HG02642 (cell line): ENCODE data around the gene NAV2.

Source experiments
- ATAC-seq: cut with Tn5 transposase; IDR thresholded peaks from one replicate; pipeline ENCODE4 v1.9.1; 2021; ENCODE audit warnings: mild to moderate bottlenecking; ENCODE audit not compliant: unreplicated experiment, poor library complexity

Gene NAV2

GRCh38 chr11:19712281-19713195, at the start of gene NAV2:
Gene NAV2, plus strand, starts transcription at chr11:19712837. Its CDS starts 859 bp downstream, at chr11:19713696.
- peak; percentile 99 for ATAC-seq

DNA sequence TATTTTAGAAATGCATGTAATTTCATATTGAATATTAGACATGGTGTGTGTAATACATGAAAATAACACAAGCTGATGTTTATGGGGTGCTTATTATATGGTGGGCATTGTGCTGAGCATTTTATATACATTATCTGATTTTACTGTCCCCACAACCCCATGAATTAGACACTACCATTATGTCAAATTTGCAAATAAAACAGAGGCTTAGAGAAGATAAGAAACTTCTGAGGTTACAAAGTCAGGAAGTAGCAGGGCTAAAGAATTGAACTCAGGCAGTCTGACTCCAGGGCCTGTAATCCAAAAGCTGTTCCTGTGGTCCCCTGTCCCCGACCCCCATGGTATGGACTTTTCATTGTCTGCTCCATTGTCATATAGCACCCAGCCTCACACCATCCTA, 49.4 kb upstream of the NAV2 start:
- no peak for ATAC-seq

GRCh38 chr11:19664886-19665548, 47.6 kb upstream of the NAV2 start:
- no peak for ATAC-seq

DNA sequence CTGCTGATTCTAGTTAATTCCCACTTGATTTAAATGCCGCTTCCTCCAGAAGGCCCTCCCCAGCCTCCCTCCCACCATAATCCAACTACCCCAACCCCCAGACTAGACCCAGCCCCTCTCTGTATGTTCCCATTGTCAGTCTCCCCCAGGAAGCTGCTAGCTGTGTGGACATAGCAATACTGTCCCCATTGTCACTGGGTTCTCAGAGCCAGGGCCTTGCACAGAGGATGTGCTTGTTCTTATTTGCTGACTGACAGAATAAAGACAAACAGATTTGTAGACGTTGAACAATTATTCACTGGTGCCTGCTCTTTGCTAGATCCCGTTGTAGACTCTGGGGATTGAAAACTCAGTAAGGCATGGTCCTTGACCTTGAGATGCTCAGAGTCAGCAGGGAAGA, 45.7 kb upstream of the NAV2 start:
- no peak for ATAC-seq

GRCh38 chr11:19669511-19669910, 43.1 kb upstream of the NAV2 start:
- ATAC-seq = no peak

DNA sequence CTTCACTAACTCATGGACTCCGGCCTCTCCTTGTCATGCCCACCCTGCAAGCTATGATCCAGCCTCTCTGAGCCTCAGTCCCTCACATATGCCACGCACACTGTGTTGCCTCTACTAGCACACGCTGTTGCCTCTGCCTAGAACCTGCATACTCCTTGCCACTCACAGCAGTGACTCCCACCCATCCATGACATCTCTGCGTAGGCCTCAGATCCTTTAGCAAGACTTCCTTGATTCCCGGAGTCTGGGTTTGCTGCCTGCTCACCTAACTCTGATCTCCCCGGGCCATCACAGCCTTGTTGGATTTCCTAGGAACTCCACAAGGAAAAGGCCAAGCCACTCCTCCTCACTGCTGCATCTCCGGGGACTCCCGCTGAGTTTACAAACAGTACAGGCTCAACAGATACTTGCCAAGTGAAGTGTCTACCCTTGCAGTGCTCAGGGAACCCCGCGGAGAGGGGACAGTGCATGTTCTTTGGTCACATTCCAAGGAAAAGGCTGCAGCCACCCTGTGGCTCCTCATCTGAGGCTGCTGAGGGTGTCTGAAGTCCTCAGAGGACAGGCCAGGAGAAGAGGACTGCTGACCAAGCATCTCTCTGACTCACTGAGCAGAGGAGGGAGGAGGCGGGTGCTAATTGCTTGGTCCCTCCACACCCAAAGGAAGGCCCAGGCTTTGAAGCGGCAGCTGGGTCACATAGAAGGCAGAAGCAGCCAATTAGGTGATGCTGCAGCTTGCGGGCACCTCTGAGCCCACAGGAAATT, 42.4 kb upstream of the NAV2 start:
- ATAC-seq = no peak

DNA sequence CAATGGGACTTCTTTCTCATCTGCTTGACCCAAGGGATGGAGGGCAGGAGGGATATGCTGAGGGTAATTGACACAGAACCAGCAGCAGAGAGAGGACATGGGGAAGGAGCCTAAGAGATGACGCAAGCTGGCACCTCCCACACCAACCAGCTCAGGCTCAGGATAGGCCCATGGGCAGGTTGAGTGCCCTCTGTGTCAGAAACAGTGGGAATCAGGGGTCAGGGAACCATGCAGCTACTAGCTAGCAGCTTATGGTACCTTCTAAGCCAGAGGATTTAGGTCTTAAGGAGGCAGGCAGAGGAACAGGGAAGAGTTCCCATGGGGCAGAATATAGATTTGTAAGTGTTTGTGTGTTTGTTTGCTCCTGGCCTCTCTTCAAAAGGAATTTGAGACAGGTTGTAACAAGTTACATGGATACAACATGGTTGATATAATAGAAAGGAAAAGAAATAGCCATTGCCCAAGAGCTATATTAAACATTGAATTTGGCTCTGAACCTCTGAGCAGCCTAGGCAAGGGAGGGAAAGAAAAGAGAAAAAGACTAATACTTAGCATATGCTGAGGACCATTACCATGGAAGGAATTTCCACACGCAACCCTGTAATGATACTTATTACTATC, 39.9 kb upstream of the NAV2 start:
- no peak for ATAC-seq

- no peak for ATAC-seq
Measured at GRCh38 chr11:19673924-19674729, 38.5 kb upstream of the NAV2 start.

- no peak for ATAC-seq
Measured at GRCh38 chr11:19674836-19675235, 37.8 kb upstream of the NAV2 start.

DNA sequence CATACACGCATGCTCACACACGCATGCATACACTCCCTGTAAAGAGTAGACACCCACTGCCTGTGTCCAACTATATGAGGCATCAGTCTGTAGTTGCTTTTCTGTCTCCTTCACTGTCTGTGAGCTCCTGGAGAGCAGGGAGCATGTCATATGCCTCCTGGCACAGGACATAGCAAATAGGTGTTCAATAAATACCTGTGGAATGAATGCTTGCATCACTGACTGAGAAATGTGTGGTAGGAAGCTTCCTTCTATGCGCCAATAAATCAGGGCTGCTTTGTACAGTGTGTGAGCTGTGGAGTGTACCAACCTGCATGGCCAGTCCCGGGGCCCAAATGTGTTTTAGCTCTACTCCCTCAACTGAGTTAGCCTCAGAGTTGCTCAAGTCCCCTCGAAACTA, 37.2 kb upstream of the NAV2 start:
- ATAC-seq = no peak

GRCh38 chr11:19676475-19677380, 35.9 kb upstream of the NAV2 start:
- no peak for ATAC-seq

DNA sequence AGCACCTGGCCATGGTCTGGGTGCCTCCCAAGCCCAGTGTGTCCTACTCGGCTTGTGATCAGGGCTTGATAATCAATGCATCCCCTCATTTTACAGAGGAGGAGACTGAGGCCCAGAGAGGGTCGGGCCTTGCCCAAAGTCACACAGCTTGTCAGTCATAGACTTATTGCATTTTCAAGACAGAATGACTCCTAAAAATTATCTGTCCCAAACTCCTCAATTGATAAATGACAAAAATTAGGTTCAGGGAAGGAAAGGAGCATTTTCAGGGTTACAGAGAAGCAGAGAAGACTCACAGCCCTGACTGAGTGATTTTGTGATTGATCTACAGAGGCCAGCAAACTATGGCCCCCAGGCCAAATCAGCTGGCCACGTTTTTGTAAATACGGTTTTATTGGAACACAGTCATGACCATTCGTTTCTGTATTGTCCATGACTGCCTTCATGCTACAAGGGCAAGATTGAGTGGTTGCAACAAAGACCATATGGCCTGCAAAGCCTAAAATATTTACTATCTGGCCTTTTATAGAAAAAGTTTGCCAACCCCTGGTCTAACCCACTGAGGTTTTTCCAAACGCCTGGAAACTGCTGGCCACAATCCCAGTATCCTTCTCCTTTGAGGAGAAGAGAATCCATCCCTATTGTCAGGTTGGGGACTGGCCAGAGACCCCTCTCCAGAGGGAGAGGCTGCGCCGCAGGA, 35.1 kb upstream of the NAV2 start:
- ATAC-seq = no peak

DNA sequence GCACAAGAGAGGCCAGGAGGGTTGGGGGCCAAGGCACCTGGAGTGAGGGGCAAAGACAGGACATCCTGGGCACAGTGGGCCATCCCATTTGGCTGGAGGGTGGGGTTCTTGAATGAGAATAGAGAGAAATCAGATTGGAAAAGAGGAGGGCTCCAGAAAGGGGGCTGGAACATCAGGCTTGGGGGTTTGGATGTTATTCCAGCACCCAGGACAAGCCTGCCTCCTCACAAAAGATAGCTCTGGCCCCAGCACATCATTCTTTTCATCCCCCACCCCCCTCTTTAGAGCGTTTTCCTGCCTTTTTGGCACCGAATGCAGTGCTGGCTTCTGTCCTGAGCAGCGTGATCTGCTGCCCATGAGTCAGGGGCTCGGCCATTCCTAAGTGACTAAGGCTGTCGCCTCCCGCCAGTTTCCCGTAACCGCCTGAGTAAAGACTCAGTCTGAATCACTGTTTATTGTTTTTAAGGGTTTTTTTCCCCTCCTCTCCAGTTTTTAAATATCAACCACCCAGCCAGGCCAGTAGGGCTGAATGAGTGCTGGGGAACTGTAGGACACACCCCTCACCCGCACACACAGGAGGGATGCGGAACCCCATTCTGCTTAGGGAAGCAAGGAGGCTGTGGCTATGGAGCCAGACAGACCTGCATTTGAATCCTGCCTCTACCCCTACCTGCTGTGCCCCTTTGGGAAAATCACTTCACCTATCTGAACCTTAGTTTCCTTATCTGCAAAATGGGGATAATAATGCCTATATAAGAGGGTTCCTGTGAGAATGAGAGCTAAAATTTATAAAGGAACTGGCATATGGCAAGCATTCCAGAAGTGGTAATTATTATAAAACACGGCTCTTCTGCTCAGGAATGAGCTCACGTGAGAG, 32.4 kb upstream of the NAV2 start:
- ATAC-seq = no peak

DNA sequence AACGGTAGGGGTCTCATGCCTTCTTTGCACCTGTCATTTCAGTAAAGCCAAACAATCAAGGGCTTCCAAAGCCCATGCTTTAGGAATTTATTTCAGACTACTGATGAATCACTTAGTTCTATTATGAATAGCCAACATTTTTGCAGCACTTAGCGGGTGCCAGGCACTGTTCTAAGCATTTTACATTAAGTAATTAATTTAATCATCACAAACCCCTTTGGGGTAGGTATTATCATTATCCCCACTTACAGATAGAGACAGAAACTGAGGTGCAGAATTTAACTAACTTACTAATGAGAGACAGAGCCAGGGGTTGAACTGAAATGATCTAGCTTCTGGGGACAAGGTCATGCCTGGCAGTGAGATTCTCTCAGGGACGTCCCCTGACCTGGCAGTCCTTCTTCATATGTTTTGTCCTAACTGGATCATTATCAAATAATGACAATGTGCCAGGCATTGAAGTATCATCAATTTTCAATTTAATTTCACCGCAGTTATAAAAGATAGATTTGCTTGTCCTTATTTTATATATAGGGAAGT, 31.7 kb upstream of the NAV2 start:
- no peak for ATAC-seq

- no peak for ATAC-seq
Measured at GRCh38 chr11:19683141-19683805, 29.4 kb upstream of the NAV2 start.

DNA sequence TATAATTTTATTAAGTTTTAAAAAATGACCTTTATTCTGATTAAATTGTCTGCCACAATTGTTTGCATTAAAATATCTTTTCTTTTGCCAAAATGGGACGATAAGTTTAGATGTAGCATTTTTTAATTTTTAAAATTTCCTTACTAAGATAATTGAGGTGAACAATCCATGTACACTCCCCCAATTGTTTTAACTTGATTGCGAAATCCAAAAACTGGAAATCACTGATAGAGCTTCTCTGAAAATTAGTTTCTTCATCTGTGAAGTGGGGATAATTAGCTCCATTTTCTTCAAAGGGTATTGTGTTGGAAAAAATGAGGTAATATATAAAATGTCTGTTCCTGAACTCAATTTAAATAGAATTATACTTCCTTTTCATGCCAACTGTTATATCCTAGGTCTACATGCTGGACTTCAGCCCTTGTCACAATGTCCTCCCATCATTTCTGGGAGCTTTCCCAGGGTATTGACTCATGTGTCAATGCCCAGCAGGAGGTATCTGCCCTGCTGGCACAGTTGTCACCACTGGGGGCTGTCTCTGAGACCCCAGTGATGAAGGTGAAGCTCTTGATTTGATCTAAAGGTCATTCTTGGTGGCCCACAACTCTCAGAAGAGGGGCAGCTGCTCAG, 28.7 kb upstream of the NAV2 start:
- ATAC-seq = no peak
